ENCODE measurements around the gene LINGO3.
"Not testable (repeated sequence)": the region's sequence is repeated elsewhere in the genome, so short reads cannot be mapped to it uniquely, and the experiment has no call there.

The LINGO3 gene

DNA sequence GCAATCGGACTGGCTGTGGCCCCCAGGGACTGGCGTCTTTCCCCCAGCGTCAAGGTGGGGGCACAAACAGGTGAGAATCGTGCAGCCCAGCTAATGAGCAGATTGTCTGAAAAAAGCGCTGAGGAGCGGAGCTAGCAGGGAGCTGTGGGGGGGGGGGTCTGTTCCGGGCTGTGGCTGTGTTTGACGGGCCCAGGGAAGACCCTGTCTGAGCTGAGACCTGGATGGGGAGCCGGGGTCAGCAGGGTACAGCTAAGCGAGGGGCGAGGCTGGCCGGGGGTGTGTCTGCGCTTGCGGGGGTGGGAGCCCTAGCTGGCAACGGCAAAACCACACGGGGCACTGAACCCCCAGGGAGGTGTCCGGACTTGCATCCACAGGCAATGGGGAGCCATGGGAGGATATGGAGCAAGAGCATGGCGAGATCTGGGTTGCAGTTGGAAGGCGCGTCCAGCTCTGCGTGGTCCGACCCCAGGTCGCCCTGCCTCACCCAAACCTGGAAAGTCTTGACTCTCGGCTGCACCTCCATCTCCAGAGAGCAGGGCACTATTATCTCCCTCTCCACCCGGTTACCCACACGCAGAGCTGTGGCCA lies 4.6 kb downstream of the LINGO3 start:
- no peak for DNase-seq

DNA sequence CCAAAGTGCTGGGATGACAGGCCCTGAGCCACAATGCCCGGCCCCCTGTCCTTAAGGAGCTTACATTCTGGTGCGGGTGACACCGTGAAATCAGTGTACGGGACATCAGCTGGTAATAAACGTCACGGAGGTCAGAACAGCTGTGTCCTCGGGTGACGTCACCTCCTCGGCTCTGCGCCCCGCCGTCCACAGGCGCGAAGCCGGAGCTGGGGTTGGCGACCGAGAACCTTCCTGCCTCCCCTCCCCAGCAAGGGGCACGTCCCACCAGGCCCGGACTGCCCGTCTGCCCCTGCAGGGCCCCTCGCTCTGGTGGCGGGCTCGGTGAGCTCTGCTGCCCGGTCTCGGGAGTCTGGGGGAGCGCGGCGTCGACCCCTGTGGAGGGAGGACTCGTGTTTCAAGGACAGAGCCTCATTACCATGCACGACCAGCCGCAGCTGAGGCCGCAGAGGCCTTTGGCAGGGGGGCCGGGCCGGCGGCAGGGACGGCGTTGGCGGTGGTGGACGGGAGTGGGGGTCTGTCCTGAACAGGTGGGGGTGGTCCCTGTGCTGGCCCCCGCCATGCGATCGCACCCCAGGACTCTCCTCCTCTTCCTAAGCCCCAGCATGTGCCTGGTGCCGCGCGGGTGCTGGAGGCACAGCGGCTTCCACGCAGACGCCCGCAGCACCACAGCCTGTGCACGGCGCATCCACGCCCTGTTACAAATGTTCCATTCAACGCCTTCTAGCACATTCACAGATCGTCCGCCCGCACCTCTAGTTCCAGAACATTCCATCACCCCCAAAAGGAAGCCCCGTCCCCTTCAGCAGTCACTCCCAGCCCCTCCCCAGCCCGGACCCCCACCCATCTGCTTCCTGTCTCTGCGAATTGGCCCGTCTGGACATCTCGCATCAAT lies 5.4 kb downstream of the LINGO3 start:
- DNase-seq, result no peak

DNA sequence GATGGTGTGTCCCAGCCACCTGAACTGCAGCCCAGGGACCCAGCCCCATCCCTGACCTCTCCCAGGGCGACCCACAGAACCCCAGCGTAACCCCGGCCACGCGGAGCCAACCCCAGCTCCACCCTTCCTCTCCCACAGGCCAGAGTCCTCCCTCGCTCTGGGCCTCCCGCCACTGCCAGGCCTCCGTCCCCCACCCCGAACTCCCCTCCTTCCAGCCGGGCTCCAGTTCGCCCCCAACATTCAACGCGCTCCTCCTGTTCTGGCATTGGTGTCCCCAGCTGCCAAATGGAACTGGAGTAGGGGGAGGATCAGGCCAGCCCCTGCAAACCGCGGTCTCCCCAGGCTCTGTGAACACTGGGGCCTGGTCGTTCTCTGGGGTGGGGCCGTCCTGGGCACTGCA lies 7.4 kb downstream of the LINGO3 start:
- DNase-seq, result no peak

DNA sequence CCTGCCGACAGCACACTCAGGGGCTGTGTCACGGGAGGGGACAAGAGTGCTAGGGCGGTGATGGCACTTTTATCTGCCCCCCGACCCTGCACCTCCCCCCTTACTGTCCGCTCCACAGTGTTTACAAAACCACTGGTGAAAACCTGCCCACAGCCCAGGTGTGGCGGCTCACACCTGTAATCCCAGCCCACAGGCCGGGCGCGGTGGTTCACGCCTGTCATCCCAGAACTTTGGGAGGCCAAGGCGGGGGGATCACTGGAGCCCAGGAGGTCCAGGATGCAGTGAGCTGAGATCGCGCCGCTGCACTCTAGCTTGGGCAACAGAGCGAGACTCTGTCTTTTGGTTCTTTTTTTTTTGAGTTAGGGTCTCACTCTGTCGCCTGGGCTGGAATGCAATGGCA lies 11.8 kb downstream of the LINGO3 start:
- no peak for DNase-seq

DNA sequence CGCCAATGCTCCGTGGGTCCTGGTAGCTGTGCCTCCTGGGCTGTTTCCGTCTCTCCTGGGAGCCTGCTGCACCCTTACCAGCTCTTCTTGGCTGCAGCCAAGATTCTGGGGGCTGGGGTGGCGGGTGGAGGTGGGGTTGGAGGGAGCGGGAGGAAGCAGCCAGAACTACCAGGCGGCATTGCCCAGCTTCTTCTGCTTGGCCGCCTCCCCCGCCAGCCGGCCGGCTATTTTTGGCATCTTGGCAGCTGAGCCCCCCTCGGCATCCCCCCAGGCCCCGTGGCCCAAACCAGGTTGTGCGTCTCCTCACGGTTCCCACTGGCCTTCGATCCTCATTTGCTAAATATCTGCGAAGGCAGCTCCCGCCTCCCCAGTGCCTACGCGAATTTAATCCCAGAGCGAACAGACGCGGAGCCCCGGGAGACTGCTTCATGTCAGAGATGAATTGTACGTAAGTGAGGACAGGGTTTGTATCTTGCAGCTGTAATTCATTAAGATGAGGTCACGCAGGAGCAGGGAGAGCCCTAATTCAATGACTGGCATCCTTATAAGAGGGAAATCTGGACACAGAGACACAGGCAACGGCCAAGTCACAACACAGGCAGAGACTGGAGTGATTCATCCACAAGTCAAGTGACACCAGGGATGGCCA lies 13.1 kb downstream of the LINGO3 start:
- no peak for DNase-seq

DNA sequence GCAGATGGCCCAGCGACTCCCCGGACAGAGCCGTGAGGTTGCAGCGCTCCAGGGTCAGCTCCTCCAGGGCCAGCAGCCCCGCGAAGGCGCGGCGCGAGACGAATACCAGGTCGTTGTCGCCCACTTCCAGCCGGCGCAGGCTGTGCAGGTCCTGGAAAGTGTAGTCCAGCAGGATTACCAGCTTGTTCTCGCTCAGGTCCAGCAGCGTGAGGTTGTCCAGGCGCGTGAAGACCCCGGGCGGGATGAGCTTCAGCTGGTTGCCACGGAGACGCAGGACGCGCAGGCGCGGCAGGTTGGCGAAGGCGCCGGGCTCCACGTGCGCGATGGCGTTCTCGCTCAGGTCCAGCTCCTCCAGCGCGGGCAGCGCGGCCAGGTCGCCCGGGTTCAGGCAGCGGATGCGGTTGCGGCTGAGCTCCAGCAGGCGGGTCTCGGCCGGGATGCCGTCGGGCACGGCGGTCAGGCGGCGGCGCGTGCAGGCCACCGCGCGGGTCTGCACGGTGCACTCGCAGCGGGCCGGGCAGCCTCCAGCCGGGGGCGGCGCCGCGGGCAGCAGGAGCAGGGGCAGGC lies 16.7 kb downstream of the LINGO3 start:
- DNase-seq, result no peak

DNA sequence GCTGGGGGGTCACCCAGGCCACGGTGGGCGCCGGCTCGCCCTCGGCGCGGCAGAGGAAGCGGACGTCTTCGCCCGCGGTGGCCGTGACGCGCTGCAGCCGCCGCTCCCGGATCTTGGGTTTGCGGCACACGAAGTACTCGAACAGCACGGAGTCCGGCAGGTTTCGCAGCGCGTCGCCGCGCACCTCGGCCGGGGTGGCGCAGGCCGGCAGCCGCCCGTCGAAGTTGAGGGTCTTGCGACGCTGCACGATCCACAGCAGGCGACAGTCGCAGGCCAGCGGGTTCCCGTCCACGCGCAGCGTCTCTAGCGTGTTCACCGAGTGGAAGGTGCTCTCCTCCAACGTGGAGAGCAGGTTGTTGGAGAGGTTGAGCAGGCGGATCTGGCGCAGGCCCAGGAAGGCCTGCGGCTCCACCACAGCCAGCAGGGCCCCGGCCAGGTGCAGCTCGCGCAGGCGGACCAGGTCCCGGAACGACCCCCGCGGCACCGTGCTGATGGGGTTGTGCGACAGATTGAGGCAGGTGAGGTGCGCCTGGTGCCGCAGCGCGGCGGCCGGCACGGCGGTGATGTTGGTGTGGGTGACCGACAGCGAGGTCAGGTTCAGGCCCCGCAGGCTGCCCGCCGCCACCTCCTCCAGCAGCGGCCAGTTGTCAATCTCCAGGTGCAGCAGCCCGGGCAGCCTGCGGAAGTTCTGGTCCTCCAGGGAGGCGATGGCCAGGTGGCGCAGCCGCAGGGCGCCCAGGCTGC lies 17.3 kb downstream of the LINGO3 start:
- no peak for DNase-seq

DNA sequence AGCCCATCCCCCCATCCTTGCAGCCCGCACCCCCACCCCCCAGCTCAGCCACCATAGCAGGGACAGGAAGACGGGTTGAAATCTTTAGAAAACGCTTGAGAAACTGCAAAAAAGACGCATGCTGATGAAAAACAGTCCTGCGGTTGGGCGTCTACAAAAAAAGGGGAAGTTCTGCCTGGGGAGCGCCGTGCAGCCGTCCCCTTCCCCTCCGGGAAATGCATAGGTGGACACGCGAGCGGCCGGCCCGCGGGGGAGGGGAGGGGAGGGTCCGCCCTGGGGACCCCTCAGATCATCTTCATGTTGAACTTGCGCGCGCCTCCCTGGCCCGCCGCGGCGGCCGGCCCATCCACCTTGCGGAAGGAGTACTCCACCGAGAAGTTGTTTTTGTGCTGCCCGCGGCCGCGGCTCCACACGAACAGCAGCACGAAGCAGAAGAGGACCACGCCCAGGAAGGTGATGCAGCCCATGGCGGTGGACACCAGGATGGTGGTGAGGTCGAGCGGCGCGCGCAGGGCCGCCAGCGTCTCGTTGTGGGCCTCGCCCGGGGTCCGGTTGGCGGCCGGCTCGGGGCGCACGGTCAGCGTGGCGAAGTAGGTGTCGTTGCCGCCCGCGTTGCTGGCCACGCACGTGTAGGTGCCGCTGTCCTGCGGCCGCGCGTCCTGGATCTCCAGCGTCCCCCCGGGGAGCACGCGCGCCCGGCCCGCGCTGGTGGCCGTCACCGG lies 18.1 kb downstream of the LINGO3 start:
- DNase-seq, result peak; percentile 60

DNA sequence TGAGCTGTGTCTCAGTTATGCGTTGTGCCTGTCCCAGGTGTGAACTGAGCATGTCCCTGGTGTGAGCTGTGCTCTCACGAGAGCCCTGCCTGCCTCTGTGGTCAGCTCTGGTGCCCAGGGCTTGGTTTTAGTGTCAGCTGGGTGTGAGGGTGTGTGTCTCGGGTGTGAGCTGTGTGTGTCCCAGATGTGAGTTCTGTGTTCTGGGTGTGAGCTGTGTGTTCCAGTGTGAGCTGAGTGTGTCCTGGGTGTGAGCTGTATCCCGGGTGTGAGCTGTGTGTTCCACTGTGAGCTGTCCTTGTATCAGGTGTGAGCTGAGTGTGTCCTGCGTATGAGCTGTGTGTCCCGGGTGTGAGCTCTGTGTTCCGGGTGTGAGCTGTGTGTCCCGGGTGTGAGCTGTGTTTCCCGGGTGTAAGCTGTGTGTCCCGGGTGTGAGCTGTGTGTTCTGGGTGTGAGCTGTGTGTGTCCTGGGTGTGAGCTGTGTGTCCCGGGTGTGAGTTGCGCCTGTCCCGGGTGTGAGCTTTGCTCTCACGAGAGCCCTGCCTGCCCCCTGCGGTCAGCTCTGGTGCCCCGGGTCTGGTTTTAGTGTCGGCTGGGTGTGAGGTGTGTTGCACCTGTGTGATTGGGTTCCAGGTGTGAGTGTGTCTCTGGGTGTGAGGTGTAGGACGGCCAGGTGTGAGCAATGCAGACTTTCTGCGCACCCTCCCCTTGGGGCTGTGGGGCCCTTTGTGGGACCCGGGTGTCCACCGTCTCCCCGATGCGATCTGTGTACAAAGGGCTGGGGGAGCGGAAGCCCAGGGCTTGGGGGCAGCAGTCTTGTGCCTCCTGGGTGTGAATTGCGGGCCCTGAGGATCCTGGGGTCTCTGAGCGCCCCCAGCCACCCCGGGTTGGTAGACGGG lies 18.9 kb downstream of the LINGO3 start:
- DNase-seq, result no peak

DNA sequence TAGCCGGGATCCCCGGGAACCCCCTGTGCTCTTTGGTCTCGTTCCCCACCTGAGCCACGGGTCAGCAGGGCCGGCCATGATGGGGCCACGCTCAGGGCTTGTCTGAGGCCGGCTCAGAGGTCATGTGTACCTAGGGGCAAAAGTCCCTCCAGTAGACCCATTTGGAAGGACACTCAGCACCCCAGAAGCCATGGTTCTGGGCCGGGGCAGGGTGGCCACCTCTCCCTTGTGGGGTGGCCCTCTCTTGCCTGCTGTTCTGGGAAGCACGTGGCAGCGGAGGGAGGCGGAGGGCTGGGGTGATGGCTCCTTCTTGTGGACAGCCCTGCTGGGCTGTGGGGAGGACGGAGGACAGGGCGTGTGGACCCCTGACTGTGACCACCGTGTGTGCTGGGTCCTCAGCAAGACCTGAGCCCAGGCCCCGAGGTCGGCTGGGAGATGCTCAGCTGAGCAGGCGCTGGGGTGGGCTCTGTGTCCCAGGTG lies 19.6 kb downstream of the LINGO3 start:
- no peak for DNase-seq

DNA sequence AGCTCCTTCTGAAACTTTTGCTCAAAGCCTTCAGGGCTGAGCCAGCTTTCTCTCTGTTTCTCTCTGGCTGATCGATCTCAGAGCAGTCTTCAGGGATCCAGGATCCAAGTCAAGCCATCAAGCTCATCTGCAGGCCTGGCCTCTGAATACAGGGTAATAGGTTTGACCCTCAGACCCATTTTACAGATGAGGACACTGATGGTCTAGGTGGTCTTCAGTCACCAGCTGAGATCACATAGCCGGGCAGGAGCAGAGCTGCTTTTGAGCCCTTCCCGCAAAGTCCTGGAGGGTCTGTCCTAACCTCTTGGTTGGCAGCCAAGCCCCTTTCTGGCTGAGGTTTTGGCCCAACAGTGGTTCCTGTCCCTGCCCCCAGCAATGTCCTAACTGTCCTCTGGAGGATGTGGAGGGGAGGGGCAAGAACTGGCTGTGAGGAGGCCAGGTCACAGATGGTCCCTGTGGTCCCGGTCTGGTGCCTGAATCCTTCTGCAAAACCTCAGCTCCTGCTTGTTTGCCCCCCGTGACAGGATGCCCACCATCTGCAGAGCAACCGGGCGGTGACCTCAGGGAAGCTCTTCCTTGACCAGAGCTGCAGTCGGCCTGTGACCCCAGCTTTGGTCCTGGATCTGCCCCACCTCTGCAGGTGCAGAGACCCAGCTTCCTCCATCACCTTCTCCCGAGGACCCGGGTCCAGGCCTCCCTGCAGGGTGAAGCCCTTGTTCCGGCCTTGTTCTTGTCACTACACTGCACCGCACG lies 20.2 kb downstream of the LINGO3 start:
- no peak for DNase-seq

DNA sequence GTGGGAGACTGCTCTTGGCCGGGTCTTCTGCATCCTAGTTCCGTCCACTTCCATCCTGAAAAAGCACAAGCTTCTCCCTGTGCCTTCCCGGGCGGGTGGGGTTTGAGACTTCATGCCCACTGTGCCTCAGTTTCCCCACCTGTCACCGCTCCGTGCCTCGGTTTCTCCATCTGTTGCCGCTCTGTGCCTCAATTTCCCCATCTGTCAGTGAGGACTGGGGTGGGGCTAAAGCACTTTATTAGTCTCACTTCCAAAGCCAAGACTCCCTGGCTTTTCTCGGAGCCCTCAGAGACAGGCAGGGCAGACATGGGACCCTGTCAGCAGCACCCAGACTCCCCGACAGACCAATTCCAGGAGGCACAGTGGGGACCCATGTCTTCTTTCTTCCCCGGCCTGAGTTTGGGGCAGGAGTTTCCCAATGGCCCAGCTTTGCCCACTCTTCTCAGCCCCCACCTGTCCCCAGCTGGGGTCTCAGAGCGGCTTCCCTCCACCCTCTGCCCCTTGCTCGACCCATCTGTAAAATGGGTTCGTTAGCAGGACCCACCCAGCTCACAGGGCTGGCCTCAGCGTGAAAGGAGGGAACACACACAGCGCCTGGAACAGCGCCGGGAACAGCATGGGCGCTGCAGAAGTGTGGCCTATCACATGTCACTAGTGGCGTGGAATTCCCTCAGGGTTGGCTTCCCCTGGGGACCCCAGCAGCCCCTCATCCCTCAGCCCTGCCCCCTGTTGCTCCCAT lies 21.4 kb downstream of the LINGO3 start:
- no peak for DNase-seq

DNA sequence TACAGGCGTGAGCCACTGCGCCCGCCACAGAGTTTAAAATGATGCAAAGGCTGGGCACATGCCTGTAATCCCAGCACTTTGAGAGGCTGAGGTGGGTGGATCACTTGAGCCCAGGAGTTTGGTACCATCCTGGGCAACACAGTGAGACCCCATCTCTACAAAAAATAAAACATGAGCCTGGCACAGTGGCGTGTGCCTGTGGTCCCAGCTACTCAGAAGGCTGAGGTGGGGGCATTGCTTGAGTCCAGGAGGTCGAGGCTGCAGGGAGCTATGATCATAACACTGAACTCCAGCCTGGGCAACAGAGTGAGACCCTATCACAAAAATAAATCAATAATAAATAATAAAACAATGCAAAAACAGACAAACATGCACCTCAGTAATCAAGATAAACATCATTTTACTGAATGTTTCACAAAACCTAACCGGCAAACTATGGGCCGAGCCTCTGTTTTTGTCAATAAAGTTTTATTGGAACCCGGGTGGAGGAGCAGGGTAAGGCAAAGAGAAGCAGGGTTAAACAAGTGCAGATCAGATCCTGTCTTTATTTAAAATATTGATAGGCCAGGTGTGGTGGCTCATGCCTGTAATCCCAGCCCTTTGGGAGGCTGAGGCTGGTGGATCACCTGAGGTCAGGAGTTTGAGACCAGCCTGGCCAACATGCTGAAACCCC lies 24.0 kb downstream of the LINGO3 start:
- no peak for DNase-seq

DNA sequence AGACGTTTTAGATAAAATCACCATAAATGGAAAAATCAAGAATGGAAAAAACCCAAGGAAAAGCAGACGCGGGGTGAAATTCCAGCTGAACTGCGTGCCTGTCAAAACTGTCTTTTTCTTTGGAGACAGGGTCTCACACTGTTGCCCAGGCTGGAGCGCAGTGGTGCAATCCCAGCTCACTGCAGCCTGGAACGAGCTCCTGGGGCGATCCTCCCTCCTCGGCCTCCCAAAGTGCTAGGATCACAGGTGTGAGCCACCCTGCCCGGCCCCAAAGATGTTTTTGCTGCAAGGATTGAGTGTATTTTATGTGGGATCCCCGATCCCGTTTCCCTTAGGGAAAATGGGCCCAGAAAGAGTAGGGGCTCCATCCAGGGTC lies 25.1 kb downstream of the LINGO3 start:
- DNase-seq, result no peak

DNA sequence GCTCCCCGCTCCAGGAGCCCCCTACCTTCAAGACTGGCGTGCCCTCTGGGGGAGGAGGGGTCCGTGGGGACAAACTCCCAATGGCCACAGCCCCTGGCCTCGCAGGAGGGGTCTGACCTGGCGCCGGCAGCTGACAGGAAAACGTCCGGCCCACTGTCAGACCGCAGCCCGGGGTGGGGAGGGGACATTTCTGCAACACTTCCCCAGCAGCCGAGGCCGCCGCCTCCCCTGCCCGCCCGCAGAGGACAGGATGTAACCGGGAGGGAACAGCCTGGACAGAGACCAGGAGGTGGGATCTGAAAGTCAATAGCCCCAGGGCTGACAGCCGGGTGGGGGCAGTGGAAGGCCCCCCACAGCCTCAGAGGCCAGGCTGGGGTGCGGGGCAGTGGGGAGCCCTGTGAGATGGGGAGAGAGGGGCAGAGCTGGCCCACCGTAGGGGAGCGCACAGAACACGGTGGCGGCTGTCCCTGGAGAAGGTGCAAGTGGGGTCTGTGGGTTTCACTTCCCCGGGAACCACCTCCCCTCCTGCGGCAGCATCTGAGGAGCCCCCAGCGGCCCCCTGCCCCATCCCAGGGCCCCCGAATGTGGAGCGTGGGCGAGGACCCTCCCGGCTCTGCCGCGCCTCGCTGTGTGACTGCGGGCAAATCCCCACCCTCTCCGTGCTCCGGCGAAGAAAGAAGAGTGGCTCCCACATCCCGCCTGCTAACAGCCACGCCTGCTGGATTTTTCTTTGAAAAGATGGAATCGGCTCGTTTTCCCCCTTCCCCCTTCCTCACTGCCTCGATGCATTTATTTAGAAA lies 25.7 kb downstream of the LINGO3 start, which contains the start of gene PEAK3:
TSS of gene PEAK3 (minus strand) at position 114 of the 800 bp plus-strand sequence. CDS start 1,244 bp downstream, outside the sequence.
- DNase-seq, result peak; percentile 28

DNA sequence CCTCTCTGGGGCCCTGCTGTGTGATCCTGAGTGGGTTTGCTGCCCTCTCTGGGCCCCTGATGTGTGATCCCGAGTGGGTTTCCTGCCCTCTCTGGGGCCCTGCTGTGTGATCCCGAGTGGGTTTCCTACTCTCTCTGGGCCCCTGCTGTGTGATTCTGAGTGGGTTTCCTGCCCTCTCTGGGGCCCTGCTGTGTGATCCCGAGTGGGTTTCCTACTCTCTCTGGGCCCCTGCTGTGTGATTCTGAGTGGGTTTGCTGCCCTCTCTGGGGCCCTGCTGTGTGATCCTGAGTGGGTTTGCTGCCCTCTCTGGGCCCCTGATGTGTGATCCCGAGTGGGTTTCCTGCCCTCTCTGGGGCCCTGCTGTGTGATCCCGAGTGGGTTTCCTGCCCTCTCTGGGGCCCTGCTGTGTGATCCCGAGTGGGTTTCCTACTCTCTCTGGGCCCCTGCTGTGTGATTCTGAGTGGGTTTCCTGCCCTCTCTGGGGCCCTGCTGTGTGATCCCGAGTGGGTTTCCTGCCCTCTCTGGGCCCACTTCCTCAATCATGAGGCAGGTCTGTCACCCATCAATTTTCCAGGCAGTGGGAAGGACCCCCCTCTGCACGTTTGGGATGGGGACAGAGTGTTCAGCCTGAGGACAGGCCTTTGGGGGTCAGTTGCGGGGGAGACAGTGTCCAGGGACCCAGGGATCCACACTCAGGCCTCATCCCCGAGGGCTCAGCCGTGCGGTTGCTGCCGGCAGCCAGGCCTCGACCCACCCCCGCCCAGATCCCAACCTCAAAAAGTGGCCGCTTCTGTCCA lies 26.5 kb downstream of the LINGO3 start:
- not testable (repeated sequence) for DNase-seq

DNA sequence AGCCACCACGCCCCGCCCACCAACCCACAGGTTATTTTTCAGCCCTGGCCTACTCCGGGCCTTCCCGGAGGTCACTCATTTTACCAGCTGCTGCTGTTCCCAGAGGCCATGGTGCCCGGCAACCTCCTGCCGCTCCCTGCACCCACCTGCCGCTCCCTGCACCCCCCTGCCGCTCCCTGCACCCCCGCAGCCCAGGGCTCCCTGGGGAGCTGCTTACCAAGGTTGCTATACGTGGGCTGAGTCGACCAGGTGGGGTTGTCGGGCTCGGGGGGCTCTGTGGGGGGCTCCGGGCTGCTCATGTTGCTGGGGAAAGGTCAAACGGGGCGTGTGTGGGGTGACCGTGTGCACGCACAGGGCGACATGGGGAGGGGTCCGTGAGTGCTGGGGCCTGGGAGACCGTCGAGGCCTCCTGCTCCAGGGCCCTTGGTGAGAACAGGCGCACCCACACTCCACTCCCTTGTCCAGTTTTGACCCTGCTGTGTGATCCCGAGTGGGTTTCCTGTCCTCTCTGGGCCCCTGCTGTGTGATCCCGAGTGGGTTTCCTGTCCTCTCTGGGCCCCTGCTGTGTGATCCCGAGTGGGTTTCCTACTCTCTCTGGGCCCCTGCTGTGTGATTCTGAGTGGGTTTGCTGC lies 27.2 kb downstream of the LINGO3 start:
- no peak for DNase-seq

Data from hematopoietic multipotent progenitor cell treated with erythropoietin and hydrocortisone succinate and interleukin-3 and kit ligand, for 8 days (in vitro differentiated cells).